ENCODE measurements around the gene ACSL3. TPM values are rescaled to one million over a fixed set of nuclear protein-coding genes. Genes with fewer than 3 reads are reported as not detected.

Gene ACSL3
- total RNA-seq, 4 donors from 2014 or later: 25.6 to 52.2 (median 47.2) TPM

- H3K9me3 ChIP-seq: no peaks in the 10 kb centered on the region
- TF ChIP-seq POLR2A (IDR thresholded peaks at IDR 0.05) (no peak), CTCF (IDR thresholded peaks at IDR 0.05) (no peak)
- peaks cover 0 to 4% (median 0%) of the 10 kb centered on the region in 4 donors for H3K4me1 ChIP-seq
These were observed 26.3 kb downstream of the ACSL3 start for GRCh38 chr2:222887124-222887523.

GRCh38 chr2:222888716-222889115, 27.9 kb downstream of the ACSL3 start:
- peaks cover 0 to 4% (median 0%) of the 10 kb centered on the region in 4 donors for H3K4me1 ChIP-seq
- TF ChIP-seq POLR2A (IDR thresholded peaks at IDR 0.05) (no peak), CTCF (IDR thresholded peaks at IDR 0.05) (no peak)
- no peak overlapping the region for H3K27ac ChIP-seq
- no peak for DNase-seq
- no peaks in the 10 kb centered on the region for H3K9me3 ChIP-seq
- H3K27me3 ChIP-seq: no peaks in the 10 kb centered on the region
- H3K4me3 ChIP-seq: no peak overlapping the region
- no peaks in the 10 kb centered on the region for H3K36me3 ChIP-seq

More at GRCh38 chr2:222887124-222887523, 26.3 kb downstream of the ACSL3 start:
- H3K4me3 ChIP-seq: no peak overlapping the region
- no peaks in the 10 kb centered on the region for H3K36me3 ChIP-seq
- H3K27ac ChIP-seq: no peak overlapping the region
- no peaks in the 10 kb centered on the region for H3K27me3 ChIP-seq
- no peak for DNase-seq

- H3K4me3 ChIP-seq: no peak overlapping the region
- TF ChIP-seq CTCF (IDR thresholded peaks at IDR 0.05) (no peak), POLR2A (IDR thresholded peaks at IDR 0.05) (no peak)
- no peaks in the 10 kb centered on the region for H3K36me3 ChIP-seq
- H3K9me3 ChIP-seq: no peaks in the 10 kb centered on the region
- no peak for DNase-seq
- H3K27ac ChIP-seq: no peak overlapping the region
- no peaks in the 10 kb centered on the region for H3K27me3 ChIP-seq
- H3K4me1 ChIP-seq: peaks cover 0 to 4% (median 0%) of the 10 kb centered on the region in 4 donors
These were observed 31.1 kb downstream of the ACSL3 start for GRCh38 chr2:222891890-222892289.

- TF ChIP-seq CTCF (IDR thresholded peaks at IDR 0.05): no peak
- TF ChIP-seq POLR2A (IDR thresholded peaks at IDR 0.05): no peak
- H3K9me3 ChIP-seq: no peaks in the 10 kb centered on the region
- no peak overlapping the region for H3K4me3 ChIP-seq
- H3K27ac ChIP-seq: no peak overlapping the region
- DNase-seq: no peak
- H3K27me3 ChIP-seq: no peaks in the 10 kb centered on the region
- H3K4me1 ChIP-seq: peaks cover 0 to 4% (median 0%) of the 10 kb centered on the region in 4 donors
- H3K36me3 ChIP-seq: no peaks in the 10 kb centered on the region
These were observed 31.5 kb downstream of the ACSL3 start for GRCh38 chr2:222892321-222892720.

- Histone ChIP-seq H3K9me3 (no peaks in the 10 kb centered on the region), H3K4me1 (peaks cover 0 to 4% (median 0%) of the 10 kb centered on the region in 4 donors), H3K36me3 (no peaks in the 10 kb centered on the region), H3K27ac (no peak overlapping the region), H3K27me3 (no peaks in the 10 kb centered on the region), H3K4me3 (no peak overlapping the region)
- DNase-seq: no peak
- no peak for TF ChIP-seq POLR2A (IDR thresholded peaks at IDR 0.05)
- no peak for TF ChIP-seq CTCF (IDR thresholded peaks at IDR 0.05)
These were observed 31.9 kb downstream of the ACSL3 start for GRCh38 chr2:222892761-222893160.

GRCh38 chr2:222893716-222894115, 32.9 kb downstream of the ACSL3 start:
- TF ChIP-seq POLR2A (IDR thresholded peaks at IDR 0.05) (no peak), CTCF (IDR thresholded peaks at IDR 0.05) (no peak)
- Histone ChIP-seq H3K9me3 (no peaks in the 10 kb centered on the region), H3K36me3 (no peaks in the 10 kb centered on the region), H3K4me3 (no peak overlapping the region), H3K27ac (no peak overlapping the region), H3K4me1 (peaks cover 0 to 4% (median 0%) of the 10 kb centered on the region in 4 donors), H3K27me3 (no peaks in the 10 kb centered on the region)
- no peak for DNase-seq

All from Peyer's patch (tissue), 4 donors.